Neural cell (in vitro differentiated cells): ENCODE measurements around the gene TMSB10. TPM values are rescaled to one million over a fixed set of nuclear protein-coding genes. Genes with fewer than 3 reads are reported as not detected.

Experiments used
- H2AFZ ChIP-seq: fragments of 200-600, 300-800 bp; sonication (generic), shearing (Covaris generic); 2 replicates; pipeline ENCODE4 v1.6.0; 2014; ENCODE audit warnings: low read depth, mild to moderate bottlenecking, antibody characterized with exemption, low read length, moderate library complexity
- H3F3A ChIP-seq: fragments of 200-600 bp; shearing (Covaris generic); 2 replicates; pipeline ENCODE4 v1.6.1; 2016; ENCODE audit warnings: mild to moderate bottlenecking, moderate library complexity, mixed read lengths, antibody characterized with exemption, low read length; ENCODE audit not compliant: insufficient read depth, poor library complexity, severe bottlenecking
- H3K27ac ChIP-seq: fragments of 200-600, 300-800 bp; sonication (generic), shearing (Covaris generic); 2 replicates; pipeline ENCODE4 v1.5.1; 2014; ENCODE audit warnings: mild to moderate bottlenecking, low read length, moderate library complexity
- H3K27me3 ChIP-seq: fragments of 300-800, 200-600 bp; sonication (generic), shearing (Covaris generic); 2 replicates; pipeline ENCODE4 v1.6.0; 2014; ENCODE audit warnings: mild to moderate bottlenecking, low read depth, low read length, moderate library complexity; ENCODE audit not compliant: insufficient read depth
- H3K36me3 ChIP-seq: fragments of 300-800, 200-600 bp; sonication (generic), shearing (Covaris generic); 2 replicates; pipeline ENCODE4 v1.5.1; 2014; ENCODE audit warnings: mild to moderate bottlenecking, antibody characterized with exemption, low read length, moderate library complexity; ENCODE audit not compliant: insufficient read depth
- H3K4me2 ChIP-seq: fragments of 300-800, 200-600 bp; sonication (generic), shearing (Covaris generic); 2 replicates; pipeline ENCODE4 v1.6.0; 2014; ENCODE audit warnings: mild to moderate bottlenecking, low read length
- H3K4me3 ChIP-seq: fragments of 300-800, 200-600 bp; sonication (generic), shearing (Covaris generic); 2 replicates; pipeline ENCODE4 v1.5.1; 2014; ENCODE audit warnings: mild to moderate bottlenecking, low read length, moderate library complexity
- H3K79me2 ChIP-seq: fragments of 200-600 bp; shearing (Covaris generic); replicated peaks from 2 replicates; pipeline ENCODE4 v1.6.0; 2014; ENCODE audit warnings: mild to moderate bottlenecking, low read length, moderate library complexity; ENCODE audit not compliant: insufficient read depth
- H3K9ac ChIP-seq: fragments of 300-800, 200-600 bp; sonication (generic), shearing (Covaris generic); 2 replicates; pipeline ENCODE4 v1.6.1; 2016; ENCODE audit warnings: mild to moderate bottlenecking, low read length, mixed read lengths
- H3K9me2 ChIP-seq: fragments of 200-600 bp; shearing (Covaris generic); 2 replicates; pipeline ENCODE4 v1.6.1; 2016; ENCODE audit warnings: mild to moderate bottlenecking, low read length, mixed read lengths; ENCODE audit not compliant: insufficient read depth
- H3K9me3 ChIP-seq: fragments of 200-600, 300-800 bp; sonication (generic), shearing (Covaris generic); 2 replicates; pipeline ENCODE4 v1.6.1; 2016; ENCODE audit warnings: mild to moderate bottlenecking, mixed run types, low read length, moderate library complexity, mixed read lengths
- H4K20me1 ChIP-seq: fragments of 200-600 bp; shearing (Covaris generic); 2 replicates; pipeline ENCODE4 v1.6.1; 2016; ENCODE audit warnings: mild to moderate bottlenecking, mixed run types; ENCODE audit not compliant: insufficient read depth
- EP300 ChIP-seq: fragments of 450-650 bp; conservative IDR thresholded peaks from 2 replicates; pipeline ENCODE4 v1.6.1; 2014; ENCODE audit warnings: antibody characterized with exemption, mild to moderate bottlenecking, moderate library complexity; ENCODE audit not compliant: poor library complexity, severe bottlenecking
- polyA plus RNA-seq: library from polyadenylated mRNA; depleted of rRNA; stranded (reverse); fragments of >200 nt; gene quantifications from 2 replicates; pipeline ENCODE4 v1.2.3, GENCODE V29; 2014
- TF ChIP-seq, protein P1 (sequence below): IDR thresholded peaks from 2 replicates; pipeline ENCODE4 v1.6.1; 2012; ENCODE audit warnings: borderline replicate concordance
- TF ChIP-seq, protein P2 (sequence below): fragments of 450-650 bp; IDR thresholded peaks from 2 replicates; pipeline ENCODE4 v1.5.1; 2014; ENCODE audit warnings: antibody characterized with exemption, mild to moderate bottlenecking, moderate library complexity; ENCODE audit not compliant: poor library complexity, severe bottlenecking

TMSB10 gene
- polyA plus RNA-seq, 1 donor from 2014 or later, result 15,324 TPM

DNA sequence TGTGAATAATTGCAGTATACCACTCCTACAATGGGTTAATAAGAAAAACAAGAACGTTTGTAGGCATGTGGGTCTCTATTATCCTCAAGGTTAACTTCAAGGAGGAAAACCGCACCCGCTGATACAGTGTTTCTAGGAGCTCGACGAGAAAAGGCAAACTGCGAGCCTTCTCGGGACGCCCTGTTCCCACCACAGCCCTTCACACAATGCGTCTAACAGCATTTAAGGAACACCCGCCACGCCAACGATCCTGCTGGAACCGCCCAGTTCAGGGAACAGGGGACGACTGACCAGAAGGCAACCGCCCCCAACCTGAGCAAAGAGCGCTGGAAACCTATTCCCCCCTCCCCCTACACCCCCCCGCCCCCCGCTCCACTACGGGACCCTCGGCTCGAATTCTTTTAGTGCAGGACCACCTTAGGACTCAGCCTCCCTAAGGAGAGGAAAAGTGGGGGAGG is 710 bp upstream of the TMSB10 start:
- H3K27ac ChIP-seq, result peak overlapping the region; percentile 97

DNA sequence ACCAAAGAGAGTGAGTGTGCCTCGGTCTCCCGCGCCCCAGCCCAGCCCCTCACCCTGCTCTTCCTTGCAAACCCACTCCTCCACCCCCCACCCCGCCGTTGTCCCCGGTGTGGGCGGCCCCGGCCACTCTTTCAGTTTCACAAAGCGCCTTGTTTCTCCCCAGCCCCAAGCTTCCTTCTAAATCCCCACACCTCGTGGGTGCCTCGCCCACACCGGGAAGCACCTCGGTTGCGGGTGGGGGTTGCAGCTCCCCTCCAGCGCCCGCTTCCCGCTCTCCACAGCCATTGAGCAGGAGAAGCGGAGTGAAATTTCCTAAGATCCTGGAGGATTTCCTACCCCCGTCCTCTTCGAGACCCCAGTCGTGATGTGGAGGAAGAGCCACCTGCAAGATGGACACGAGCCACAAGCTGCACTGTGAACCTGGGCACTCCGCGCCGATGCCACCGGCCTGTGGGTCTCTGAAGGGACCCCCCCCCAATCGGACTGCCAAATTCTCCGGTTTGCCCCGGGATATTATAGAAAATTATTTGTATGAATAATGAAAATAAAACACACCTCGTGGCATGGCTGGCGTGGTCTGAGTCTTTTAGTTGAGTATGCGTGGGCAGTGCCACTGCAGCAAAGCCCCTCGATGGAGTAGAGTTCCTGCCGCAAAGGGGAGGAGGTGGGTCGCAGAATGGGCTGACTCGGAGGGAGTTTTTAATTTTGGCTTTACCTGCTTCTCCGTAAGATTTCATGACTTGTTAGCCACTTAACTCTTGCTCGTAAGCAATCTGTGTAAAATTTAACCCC is 848 bp downstream of the TMSB10 start:
- Histone ChIP-seq H3K9ac (peak overlapping the region; percentile 99), H3K9me3 (no peaks in the 10 kb centered on the region), H3K36me3 (peaks cover 3% of the 10 kb centered on the region), H3K27ac (peak overlapping the region; percentile 97), H3K79me2 (peaks cover 29% of the 10 kb centered on the region), H4K20me1 (no peaks in the 10 kb centered on the region), H3K9me2 (no peaks in the 10 kb centered on the region), H3K4me2 (peak overlapping the region; percentile 89), H3K4me3 (peak overlapping the region; percentile 89), H3F3A (no peaks in the 10 kb centered on the region), H3K27me3 (no peaks in the 10 kb centered on the region), H2AFZ (no peak overlapping the region)
- TF ChIP-seq EP300, result no peak
- TF ChIP-seq, protein P1, sequence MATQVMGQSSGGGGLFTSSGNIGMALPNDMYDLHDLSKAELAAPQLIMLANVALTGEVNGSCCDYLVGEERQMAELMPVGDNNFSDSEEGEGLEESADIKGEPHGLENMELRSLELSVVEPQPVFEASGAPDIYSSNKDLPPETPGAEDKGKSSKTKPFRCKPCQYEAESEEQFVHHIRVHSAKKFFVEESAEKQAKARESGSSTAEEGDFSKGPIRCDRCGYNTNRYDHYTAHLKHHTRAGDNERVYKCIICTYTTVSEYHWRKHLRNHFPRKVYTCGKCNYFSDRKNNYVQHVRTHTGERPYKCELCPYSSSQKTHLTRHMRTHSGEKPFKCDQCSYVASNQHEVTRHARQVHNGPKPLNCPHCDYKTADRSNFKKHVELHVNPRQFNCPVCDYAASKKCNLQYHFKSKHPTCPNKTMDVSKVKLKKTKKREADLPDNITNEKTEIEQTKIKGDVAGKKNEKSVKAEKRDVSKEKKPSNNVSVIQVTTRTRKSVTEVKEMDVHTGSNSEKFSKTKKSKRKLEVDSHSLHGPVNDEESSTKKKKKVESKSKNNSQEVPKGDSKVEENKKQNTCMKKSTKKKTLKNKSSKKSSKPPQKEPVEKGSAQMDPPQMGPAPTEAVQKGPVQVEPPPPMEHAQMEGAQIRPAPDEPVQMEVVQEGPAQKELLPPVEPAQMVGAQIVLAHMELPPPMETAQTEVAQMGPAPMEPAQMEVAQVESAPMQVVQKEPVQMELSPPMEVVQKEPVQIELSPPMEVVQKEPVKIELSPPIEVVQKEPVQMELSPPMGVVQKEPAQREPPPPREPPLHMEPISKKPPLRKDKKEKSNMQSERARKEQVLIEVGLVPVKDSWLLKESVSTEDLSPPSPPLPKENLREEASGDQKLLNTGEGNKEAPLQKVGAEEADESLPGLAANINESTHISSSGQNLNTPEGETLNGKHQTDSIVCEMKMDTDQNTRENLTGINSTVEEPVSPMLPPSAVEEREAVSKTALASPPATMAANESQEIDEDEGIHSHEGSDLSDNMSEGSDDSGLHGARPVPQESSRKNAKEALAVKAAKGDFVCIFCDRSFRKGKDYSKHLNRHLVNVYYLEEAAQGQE, result peak; percentile 2

More for the DNA sequence above, 710 bp upstream of the TMSB10 start:
- Histone ChIP-seq H3K36me3 (peaks cover 3% of the 10 kb centered on the region), H3K4me3 (peak overlapping the region; percentile 89), H3F3A (no peaks in the 10 kb centered on the region), H2AFZ (peak overlapping the region; percentile 79), H3K79me2 (peaks cover 29% of the 10 kb centered on the region), H3K9ac (peak overlapping the region; percentile 99), H3K9me2 (no peaks in the 10 kb centered on the region), H4K20me1 (no peaks in the 10 kb centered on the region), H3K9me3 (no peaks in the 10 kb centered on the region), H3K4me2 (peak overlapping the region; percentile 92), H3K27me3 (no peaks in the 10 kb centered on the region)
- TF ChIP-seq, protein P2, sequence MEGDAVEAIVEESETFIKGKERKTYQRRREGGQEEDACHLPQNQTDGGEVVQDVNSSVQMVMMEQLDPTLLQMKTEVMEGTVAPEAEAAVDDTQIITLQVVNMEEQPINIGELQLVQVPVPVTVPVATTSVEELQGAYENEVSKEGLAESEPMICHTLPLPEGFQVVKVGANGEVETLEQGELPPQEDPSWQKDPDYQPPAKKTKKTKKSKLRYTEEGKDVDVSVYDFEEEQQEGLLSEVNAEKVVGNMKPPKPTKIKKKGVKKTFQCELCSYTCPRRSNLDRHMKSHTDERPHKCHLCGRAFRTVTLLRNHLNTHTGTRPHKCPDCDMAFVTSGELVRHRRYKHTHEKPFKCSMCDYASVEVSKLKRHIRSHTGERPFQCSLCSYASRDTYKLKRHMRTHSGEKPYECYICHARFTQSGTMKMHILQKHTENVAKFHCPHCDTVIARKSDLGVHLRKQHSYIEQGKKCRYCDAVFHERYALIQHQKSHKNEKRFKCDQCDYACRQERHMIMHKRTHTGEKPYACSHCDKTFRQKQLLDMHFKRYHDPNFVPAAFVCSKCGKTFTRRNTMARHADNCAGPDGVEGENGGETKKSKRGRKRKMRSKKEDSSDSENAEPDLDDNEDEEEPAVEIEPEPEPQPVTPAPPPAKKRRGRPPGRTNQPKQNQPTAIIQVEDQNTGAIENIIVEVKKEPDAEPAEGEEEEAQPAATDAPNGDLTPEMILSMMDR, result no peak
- TF ChIP-seq, protein P1, result peak; percentile 8
